Large intestine (tissue), 3 donors: ENCODE results near the gene PRSS53. TPM values are rescaled to one million over a fixed set of nuclear protein-coding genes. Genes with fewer than 3 reads are reported as not detected.

Experiments used
- DNase-seq, 2 donors: peaks; one replicate each; pipeline versions ENCODE4 v3.0.0 to v3.0.0-alpha.2; 2013
- H3K27ac ChIP-seq: one replicate; pipeline ENCODE4 v1.5.1; 2013; ENCODE audit warnings: low read length
- H3K27me3 ChIP-seq: 2 replicates; pipeline ENCODE4 v1.6.1; 2013; ENCODE audit warnings: low read length; ENCODE audit not compliant: control insufficient read depth, insufficient read depth
- H3K36me3 ChIP-seq: 2 replicates; pipeline ENCODE4 v1.6.1; 2013; ENCODE audit warnings: low read length; ENCODE audit not compliant: control insufficient read depth, insufficient read depth
- H3K4me1 ChIP-seq: one replicate; pipeline ENCODE4 v1.6.1; 2013; ENCODE audit warnings: low read length; ENCODE audit not compliant: control insufficient read depth, insufficient read depth
- H3K4me3 ChIP-seq: one replicate; pipeline ENCODE4 v1.5.1; 2013; ENCODE audit warnings: low read length
- H3K9me3 ChIP-seq: one replicate; pipeline ENCODE4 v1.6.1; 2013; ENCODE audit warnings: mild to moderate bottlenecking, low read depth, low read length, moderate library complexity; ENCODE audit not compliant: control insufficient read depth
- WGBS: methylation state at CpG from one replicate; pipeline ENCODE4 v1.1.5; 2013; ENCODE audit warnings: low lambda C conversion rate; ENCODE audit not compliant: insufficient coverage; 5-methylcytosine and 5-hydroxymethylcytosine counted together
- polyA plus RNA-seq: library from polyadenylated mRNA; unstranded; fragments of 120-200 nt; gene quantifications from one replicate; pipeline ENCODE4 v1.2.1, GENCODE V29; 2013

The PRSS53 gene
- polyA plus RNA-seq, 1 donor: 1.8 TPM

- H3K27ac ChIP-seq: no peak overlapping the region
- H3K4me1 ChIP-seq: no peaks in the 10 kb centered on the region
- DNase-seq: no peak
- peaks cover 70% of the 10 kb centered on the region for H3K36me3 ChIP-seq
- no peaks in the 10 kb centered on the region for H3K27me3 ChIP-seq
- no CpG with 5 or more reads among the region's 15 CpGs for WGBS
- peaks cover 17% of the 10 kb centered on the region for H3K9me3 ChIP-seq
- no peak overlapping the region for H3K4me3 ChIP-seq
Observed at GRCh38 chr16:31078597-31079341, 10.0 kb downstream of the PRSS53 start.

GRCh38 chr16:31077592-31078396 lies 10.9 kb downstream of the PRSS53 start:
- WGBS: no CpG with 5 or more reads among the region's 30 CpGs
- Histone ChIP-seq H3K36me3 (peaks cover 66% of the 10 kb centered on the region), H3K4me1 (peaks cover under 1% of the 10 kb centered on the region), H3K9me3 (peaks cover 17% of the 10 kb centered on the region), H3K27ac (no peak overlapping the region), H3K27me3 (no peaks in the 10 kb centered on the region), H3K4me3 (no peak overlapping the region)
- no peak for DNase-seq

- WGBS: no CpG with 5 or more reads among the region's 13 CpGs
- Histone ChIP-seq H3K27me3 (no peaks in the 10 kb centered on the region), H3K36me3 (peaks cover 58% of the 10 kb centered on the region), H3K27ac (no peak overlapping the region), H3K4me1 (peaks cover 9% of the 10 kb centered on the region), H3K9me3 (peaks cover 17% of the 10 kb centered on the region), H3K4me3 (no peak overlapping the region)
- DNase-seq: no peak
Observed at GRCh38 chr16:31077024-31077423, 11.7 kb downstream of the PRSS53 start.

GRCh38 chr16:31076319-31076718 lies 12.4 kb downstream of the PRSS53 start:
- H3K27me3 ChIP-seq: no peaks in the 10 kb centered on the region
- no CpG with 5 or more reads among the region's 16 CpGs for WGBS
- peaks cover 17% of the 10 kb centered on the region for H3K9me3 ChIP-seq
- H3K4me1 ChIP-seq: peaks cover 11% of the 10 kb centered on the region
- DNase-seq: no peak
- peaks cover 52% of the 10 kb centered on the region for H3K36me3 ChIP-seq
- no peak overlapping the region for H3K4me3 ChIP-seq
- no peak overlapping the region for H3K27ac ChIP-seq

- Histone ChIP-seq H3K9me3 (peaks cover 11% of the 10 kb centered on the region), H3K36me3 (peaks cover 37% of the 10 kb centered on the region), H3K4me3 (peak overlapping the region; percentile 88), H3K27ac (peak overlapping the region; percentile 68), H3K27me3 (no peaks in the 10 kb centered on the region), H3K4me1 (peaks cover 11% of the 10 kb centered on the region)
- DNase-seq: no peak
- WGBS: 0% methylated on average over 3 of the region's 7 CpGs
Observed at GRCh38 chr16:31074814-31075183, 13.9 kb downstream of the PRSS53 start.

- peaks cover 10% of the 10 kb centered on the region for H3K9me3 ChIP-seq
- H3K27ac ChIP-seq: peak within 1 kb of the TSS; percentile 68
- H3K4me1 ChIP-seq: peaks cover 11% of the 10 kb centered on the region
- H3K27me3 ChIP-seq: no peaks in the 10 kb centered on the region
- 0% methylated on average over 1 of the region's 48 CpGs for WGBS
- peak; percentile 99 for DNase-seq
- H3K36me3 ChIP-seq: peaks cover 30% of the 10 kb centered on the region
- peak within 1 kb of the TSS; percentile 88 for H3K4me3 ChIP-seq
Observed at GRCh38 chr16:31073970-31074813, 14.6 kb downstream of the PRSS53 start, which contains the start of the genes ZNF646 and ZNF668. Gene ZNF646, plus strand, starts transcription at chr16:31074422. Its CDS starts 1,903 bp downstream, at chr16:31076325. Gene ZNF668, minus strand, starts transcription at chr16:31074240. Its CDS starts 9,781 bp downstream, at chr16:31064459.

- Histone ChIP-seq H3K4me3 (peak overlapping the region; percentile 88), H3K4me1 (peaks cover 11% of the 10 kb centered on the region), H3K9me3 (peaks cover 10% of the 10 kb centered on the region), H3K27ac (peak overlapping the region; percentile 68), H3K27me3 (no peaks in the 10 kb centered on the region), H3K36me3 (peaks cover 22% of the 10 kb centered on the region)
- no CpG with 5 or more reads among the region's 83 CpGs for WGBS
- peak; percentile 86 to 97 for DNase-seq
Observed at GRCh38 chr16:31073142-31073969, 15.4 kb downstream of the PRSS53 start.

- WGBS: no CpG with 5 or more reads among the region's 27 CpGs
- peaks cover 4% of the 10 kb centered on the region for H3K9me3 ChIP-seq
- H3K27ac ChIP-seq: peak overlapping the region; percentile 68
- DNase-seq: peak in 1 of 2 donors; percentile 30
- H3K27me3 ChIP-seq: no peaks in the 10 kb centered on the region
- H3K36me3 ChIP-seq: peaks cover 15% of the 10 kb centered on the region
- H3K4me3 ChIP-seq: peak overlapping the region; percentile 88
- peaks cover 11% of the 10 kb centered on the region for H3K4me1 ChIP-seq
Observed at GRCh38 chr16:31072540-31073141, 16.1 kb downstream of the PRSS53 start.

- H3K27ac ChIP-seq: no peak overlapping the region
- H3K36me3 ChIP-seq: peaks cover 7% of the 10 kb centered on the region
- H3K27me3 ChIP-seq: no peaks in the 10 kb centered on the region
- peak in 1 of 2 donors; percentile 19 for DNase-seq
- H3K4me1 ChIP-seq: peaks cover 11% of the 10 kb centered on the region
- peaks cover 2% of the 10 kb centered on the region for H3K9me3 ChIP-seq
- H3K4me3 ChIP-seq: no peak overlapping the region
- no CpG with 5 or more reads among the region's 4 CpGs for WGBS
Observed at GRCh38 chr16:31071861-31072260, 16.9 kb downstream of the PRSS53 start.
